GM23338 (cell line): ENCODE data around the gene AFF3. TPM values are rescaled to one million over a fixed set of nuclear protein-coding genes. Genes with fewer than 3 reads are reported as not detected.

Experiments used
- ATAC-seq: fragments of 200-7000 bp; cut with Tn5 transposase; 3 replicates; pipeline ENCODE4 v1.9.1; 2020
- DNase-seq: peaks from one replicate; pipeline ENCODE4 v3.0.0-alpha.2; 2015; ENCODE audit warnings: low spot score
- H2AFZ ChIP-seq: fragments of 200-600 bp; sonication (generic); 2 replicates; pipeline ENCODE4 v1.8.0; 2016; ENCODE audit warnings: antibody characterized with exemption, mild to moderate bottlenecking, moderate library complexity
- H3F3A ChIP-seq: fragments of 200-600 bp; sonication (generic); replicated peaks from 2 replicates; pipeline ENCODE4 v1.8.0; 2017; ENCODE audit warnings: antibody characterized with exemption, mixed run types, low read depth
- H3K27ac ChIP-seq: fragments of 200-600 bp; sonication (generic); 2 replicates; pipeline ENCODE4 v1.6.1; 2016; ENCODE audit warnings: low read depth
- H3K27me3 ChIP-seq: fragments of 200-600 bp; sonication (generic); 2 replicates; pipeline ENCODE4 v1.8.0; 2016; ENCODE audit warnings: mild to moderate bottlenecking, mixed run types, moderate library complexity; ENCODE audit not compliant: insufficient read depth
- H3K36me3 ChIP-seq: fragments of 200-600 bp; sonication (generic); 2 replicates; pipeline ENCODE4 v1.8.0; 2016; ENCODE audit warnings: mild to moderate bottlenecking; ENCODE audit not compliant: insufficient read depth
- H3K4me1 ChIP-seq: fragments of 200-600 bp; sonication (generic); 2 replicates; pipeline ENCODE4 v1.8.0; 2016; ENCODE audit warnings: mild to moderate bottlenecking, moderate library complexity; ENCODE audit not compliant: insufficient read depth
- H3K4me2 ChIP-seq: fragments of 200-600 bp; sonication (generic); 2 replicates; pipeline ENCODE4 v1.7.1; 2017; ENCODE audit warnings: mixed run types
- H3K4me3 ChIP-seq: fragments of 200-600 bp; sonication (generic); 2 replicates; pipeline ENCODE4 v1.6.1; 2016; ENCODE audit warnings: mixed run types
- H3K79me2 ChIP-seq: fragments of 200-600 bp; sonication (generic); replicated peaks from 2 replicates; pipeline ENCODE4 v1.8.0; 2017; ENCODE audit warnings: mild to moderate bottlenecking; ENCODE audit not compliant: insufficient read depth
- H3K9me2 ChIP-seq: fragments of 200-600 bp; sonication (generic); 2 replicates; pipeline ENCODE4 v1.8.0; 2017; ENCODE audit not compliant: insufficient read depth
- H4K20me1 ChIP-seq: fragments of 200-600 bp; sonication (generic); replicated peaks from 2 replicates; pipeline ENCODE4 v1.8.0; 2017; ENCODE audit warnings: mild to moderate bottlenecking; ENCODE audit not compliant: insufficient read depth
- H3K27ac Mint-ChIP-seq: 2 replicates; pipeline ENCODE4 v1.8.0; 2020; ENCODE audit warnings: inconsistent platforms, mild to moderate bottlenecking, moderate library complexity, mixed read lengths
- H3K27me3 Mint-ChIP-seq: 3 replicates; pipeline ENCODE4 v1.8.0; 2022; ENCODE audit warnings: low read depth, mild to moderate bottlenecking, moderate library complexity, mixed read lengths, inconsistent platforms; ENCODE audit not compliant: insufficient read depth, poor library complexity
- H3K36me3 Mint-ChIP-seq: 3 replicates; pipeline ENCODE4 v1.8.0; 2021; ENCODE audit warnings: low read depth, mild to moderate bottlenecking, inconsistent platforms, moderate library complexity, mixed read lengths
- H3K4me1 Mint-ChIP-seq: 3 replicates; pipeline ENCODE4 v1.8.0; 2020; ENCODE audit warnings: mild to moderate bottlenecking, inconsistent platforms, mixed read lengths
- H3K4me3 Mint-ChIP-seq: 3 replicates; pipeline ENCODE4 v1.8.0; 2021; ENCODE audit warnings: moderate library complexity, mild to moderate bottlenecking, inconsistent platforms, mixed read lengths
- H3K9me3 Mint-ChIP-seq: 3 replicates; pipeline ENCODE4 v1.8.0; 2020; ENCODE audit warnings: moderate library complexity, mild to moderate bottlenecking, inconsistent platforms, mixed read lengths
- ZNF331 ChIP-seq: fragments of 250-450 bp; sonication (Bioruptor Pico); IDR thresholded peaks from 2 replicates; pipeline ENCODE4 v1.5.0; 2020; ENCODE audit warnings: low read depth, mild to moderate bottlenecking, moderate library complexity
- polyA plus RNA-seq: library from polyadenylated mRNA; unstranded; fragments of >200 nt; fragmentation: Nextera tagmentation; extraction: Ambion mirVana; gene quantifications from 2 replicates; pipeline ENCODE4 v1.2.1, GENCODE V29; 2016
- total RNA-seq: library from RNA; depleted of rRNA; stranded (reverse); fragments of >200 nt; shearing (Covaris generic); gene quantifications from 2 replicates; pipeline ENCODE4 v1.2.3, GENCODE V29; 2014
- TF ChIP-seq, protein P1 (sequence below), 2 experiments: fragments of 200-600 bp in 1 of 2; sonication (generic) in 1 of 2; conservative IDR thresholded peaks; 2 replicates each; pipeline versions ENCODE4 v1.5.1 to v1.6.1; 2016 to 2017; ENCODE audit warnings: antibody characterized with exemption in 2 of 2, low read depth in 2 of 2, mild to moderate bottlenecking in 2 of 2, moderate library complexity in 1 of 2
- TF ChIP-seq, protein P2 (sequence below): fragments of 250-450 bp; sonication (Bioruptor Pico); IDR thresholded peaks from 2 replicates; pipeline ENCODE4 v1.5.0; 2020; ENCODE audit warnings: mild to moderate bottlenecking, moderate library complexity

AFF3 gene
- total and polyA plus RNA-seq, 2 experiments from 2014 or later, result 0.73 to 1.4 TPM

DNA sequence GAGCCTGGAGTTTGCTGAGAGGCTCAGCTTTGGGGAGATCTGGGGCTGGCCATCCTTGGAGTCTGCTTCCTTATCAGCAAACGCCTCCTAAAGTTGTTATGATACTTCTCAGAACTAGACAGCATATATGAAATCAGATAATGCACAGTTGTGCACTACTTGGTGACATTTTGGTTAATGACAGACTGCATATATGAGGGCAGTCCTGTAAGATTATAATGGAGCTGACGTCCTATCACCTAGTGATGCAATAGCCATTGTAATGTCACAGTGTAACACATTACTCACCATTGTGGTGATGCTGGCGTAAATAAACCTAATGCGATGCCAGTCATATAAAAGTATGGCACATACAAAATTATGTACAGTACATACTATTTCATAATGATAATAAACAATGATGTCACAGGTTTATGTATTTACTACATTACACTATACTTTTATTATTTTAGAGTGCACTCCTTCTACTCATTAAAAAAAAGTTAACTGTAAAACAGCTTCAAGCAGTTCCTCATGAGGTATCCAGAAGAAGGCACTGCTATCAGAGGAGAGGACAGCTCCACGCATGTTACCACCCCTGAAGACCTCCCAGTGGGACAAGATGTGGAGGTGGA lies 354.5 kb downstream of the AFF3 start:
- ATAC-seq (no peak), DNase-seq (no peak)
- Mint-ChIP-seq H3K4me1 (peaks cover under 1% of the 10 kb centered on the region; the same call in 1 of the 3 replicates), H3K36me3 (no peaks in the 10 kb centered on the region), H3K27me3 (no peaks in the 10 kb centered on the region), H3K27ac (no peak overlapping the region), H3K4me3 (no peak overlapping the region), H3K9me3 (no peaks in the 10 kb centered on the region)
- H3K4me2 ChIP-seq, result no peak overlapping the region
- no peak overlapping the region for H2AFZ ChIP-seq
- H3K4me3 ChIP-seq, result no peak overlapping the region
- H3K4me1 ChIP-seq, result no peaks in the 10 kb centered on the region
- H3F3A ChIP-seq, result no peaks in the 10 kb centered on the region
- H3K9me2 ChIP-seq, result no peaks in the 10 kb centered on the region
- H4K20me1 ChIP-seq, result no peaks in the 10 kb centered on the region
- no peak for TF ChIP-seq ZNF331 (CRISPR knock-in tag)
- TF ChIP-seq, protein P1, sequence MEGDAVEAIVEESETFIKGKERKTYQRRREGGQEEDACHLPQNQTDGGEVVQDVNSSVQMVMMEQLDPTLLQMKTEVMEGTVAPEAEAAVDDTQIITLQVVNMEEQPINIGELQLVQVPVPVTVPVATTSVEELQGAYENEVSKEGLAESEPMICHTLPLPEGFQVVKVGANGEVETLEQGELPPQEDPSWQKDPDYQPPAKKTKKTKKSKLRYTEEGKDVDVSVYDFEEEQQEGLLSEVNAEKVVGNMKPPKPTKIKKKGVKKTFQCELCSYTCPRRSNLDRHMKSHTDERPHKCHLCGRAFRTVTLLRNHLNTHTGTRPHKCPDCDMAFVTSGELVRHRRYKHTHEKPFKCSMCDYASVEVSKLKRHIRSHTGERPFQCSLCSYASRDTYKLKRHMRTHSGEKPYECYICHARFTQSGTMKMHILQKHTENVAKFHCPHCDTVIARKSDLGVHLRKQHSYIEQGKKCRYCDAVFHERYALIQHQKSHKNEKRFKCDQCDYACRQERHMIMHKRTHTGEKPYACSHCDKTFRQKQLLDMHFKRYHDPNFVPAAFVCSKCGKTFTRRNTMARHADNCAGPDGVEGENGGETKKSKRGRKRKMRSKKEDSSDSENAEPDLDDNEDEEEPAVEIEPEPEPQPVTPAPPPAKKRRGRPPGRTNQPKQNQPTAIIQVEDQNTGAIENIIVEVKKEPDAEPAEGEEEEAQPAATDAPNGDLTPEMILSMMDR (conservative IDR thresholded peaks at IDR 0.05; ENCODE audit: low read depth in 2 of 2), result no peak
- TF ChIP-seq, protein P2, sequence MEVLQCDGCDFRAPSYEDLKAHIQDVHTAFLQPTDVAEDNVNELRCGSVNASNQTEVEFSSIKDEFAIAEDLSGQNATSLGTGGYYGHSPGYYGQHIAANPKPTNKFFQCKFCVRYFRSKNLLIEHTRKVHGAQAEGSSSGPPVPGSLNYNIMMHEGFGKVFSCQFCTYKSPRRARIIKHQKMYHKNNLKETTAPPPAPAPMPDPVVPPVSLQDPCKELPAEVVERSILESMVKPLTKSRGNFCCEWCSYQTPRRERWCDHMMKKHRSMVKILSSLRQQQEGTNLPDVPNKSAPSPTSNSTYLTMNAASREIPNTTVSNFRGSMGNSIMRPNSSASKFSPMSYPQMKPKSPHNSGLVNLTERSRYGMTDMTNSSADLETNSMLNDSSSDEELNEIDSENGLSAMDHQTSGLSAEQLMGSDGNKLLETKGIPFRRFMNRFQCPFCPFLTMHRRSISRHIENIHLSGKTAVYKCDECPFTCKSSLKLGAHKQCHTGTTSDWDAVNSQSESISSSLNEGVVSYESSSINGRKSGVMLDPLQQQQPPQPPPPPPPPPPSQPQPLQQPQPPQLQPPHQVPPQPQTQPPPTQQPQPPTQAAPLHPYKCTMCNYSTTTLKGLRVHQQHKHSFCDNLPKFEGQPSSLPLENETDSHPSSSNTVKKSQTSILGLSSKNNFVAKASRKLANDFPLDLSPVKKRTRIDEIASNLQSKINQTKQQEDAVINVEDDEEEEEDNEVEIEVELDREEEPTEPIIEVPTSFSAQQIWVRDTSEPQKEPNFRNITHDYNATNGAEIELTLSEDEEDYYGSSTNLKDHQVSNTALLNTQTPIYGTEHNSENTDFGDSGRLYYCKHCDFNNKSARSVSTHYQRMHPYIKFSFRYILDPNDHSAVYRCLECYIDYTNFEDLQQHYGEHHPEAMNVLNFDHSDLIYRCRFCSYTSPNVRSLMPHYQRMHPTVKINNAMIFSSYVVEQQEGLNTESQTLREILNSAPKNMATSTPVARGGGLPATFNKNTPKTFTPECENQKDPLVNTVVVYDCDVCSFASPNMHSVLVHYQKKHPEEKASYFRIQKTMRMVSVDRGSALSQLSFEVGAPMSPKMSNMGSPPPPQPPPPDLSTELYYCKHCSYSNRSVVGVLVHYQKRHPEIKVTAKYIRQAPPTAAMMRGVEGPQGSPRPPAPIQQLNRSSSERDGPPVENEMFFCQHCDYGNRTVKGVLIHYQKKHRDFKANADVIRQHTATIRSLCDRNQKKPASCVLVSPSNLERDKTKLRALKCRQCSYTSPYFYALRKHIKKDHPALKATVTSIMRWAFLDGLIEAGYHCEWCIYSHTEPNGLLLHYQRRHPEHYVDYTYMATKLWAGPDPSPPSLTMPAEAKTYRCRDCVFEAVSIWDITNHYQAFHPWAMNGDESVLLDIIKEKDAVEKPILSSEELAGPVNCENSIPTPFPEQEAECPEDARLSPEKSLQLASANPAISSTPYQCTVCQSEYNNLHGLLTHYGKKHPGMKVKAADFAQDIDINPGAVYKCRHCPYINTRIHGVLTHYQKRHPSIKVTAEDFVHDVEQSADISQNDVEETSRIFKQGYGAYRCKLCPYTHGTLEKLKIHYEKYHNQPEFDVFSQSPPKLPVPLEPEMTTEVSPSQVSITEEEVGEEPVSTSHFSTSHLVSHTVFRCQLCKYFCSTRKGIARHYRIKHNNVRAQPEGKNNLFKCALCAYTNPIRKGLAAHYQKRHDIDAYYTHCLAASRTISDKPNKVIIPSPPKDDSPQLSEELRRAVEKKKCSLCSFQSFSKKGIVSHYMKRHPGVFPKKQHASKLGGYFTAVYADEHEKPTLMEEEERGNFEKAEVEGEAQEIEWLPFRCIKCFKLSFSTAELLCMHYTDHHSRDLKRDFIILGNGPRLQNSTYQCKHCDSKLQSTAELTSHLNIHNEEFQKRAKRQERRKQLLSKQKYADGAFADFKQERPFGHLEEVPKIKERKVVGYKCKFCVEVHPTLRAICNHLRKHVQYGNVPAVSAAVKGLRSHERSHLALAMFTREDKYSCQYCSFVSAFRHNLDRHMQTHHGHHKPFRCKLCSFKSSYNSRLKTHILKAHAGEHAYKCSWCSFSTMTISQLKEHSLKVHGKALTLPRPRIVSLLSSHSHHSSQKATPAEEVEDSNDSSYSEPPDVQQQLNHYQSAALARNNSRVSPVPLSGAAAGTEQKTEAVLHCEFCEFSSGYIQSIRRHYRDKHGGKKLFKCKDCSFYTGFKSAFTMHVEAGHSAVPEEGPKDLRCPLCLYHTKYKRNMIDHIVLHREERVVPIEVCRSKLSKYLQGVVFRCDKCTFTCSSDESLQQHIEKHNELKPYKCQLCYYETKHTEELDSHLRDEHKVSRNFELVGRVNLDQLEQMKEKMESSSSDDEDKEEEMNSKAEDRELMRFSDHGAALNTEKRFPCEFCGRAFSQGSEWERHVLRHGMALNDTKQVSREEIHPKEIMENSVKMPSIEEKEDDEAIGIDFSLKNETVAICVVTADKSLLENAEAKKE (CRISPR knock-in tag), result no peak
- no peak overlapping the region for H3K27ac ChIP-seq
- no peaks in the 10 kb centered on the region for H3K27me3 ChIP-seq
- no peaks in the 10 kb centered on the region for H3K36me3 ChIP-seq
- H3K79me2 ChIP-seq, result no peaks in the 10 kb centered on the region
